ENCODE measurements around the gene C5AR2. TPM values are rescaled to one million over a fixed set of nuclear protein-coding genes. Genes with fewer than 3 reads are reported as not detected.
"Not testable (repeated sequence)": the region's sequence is repeated elsewhere in the genome, so short reads cannot be mapped to it uniquely, and the experiment has no call there.

C5AR2 gene
- total RNA-seq, 2 experiments from 2014 or later: 0.06 to 0.19 TPM

- Mint-ChIP-seq H3K36me3 (ENCODE audit: low read depth) (peaks cover 50% of the 10 kb centered on the region), H3K27me3 (no peaks in the 10 kb centered on the region), H3K4me1 (ENCODE audit: low read depth) (peaks cover 28% of the 10 kb centered on the region), H3K9me3 (no peaks in the 10 kb centered on the region), H3K27ac (peak overlapping the region; percentile 30), H3K4me3 (no peak overlapping the region)
- H3K4me1 ChIP-seq (ENCODE audit: insufficient read depth, low read length): peaks cover 17% of the 10 kb centered on the region
- peaks cover 40% of the 10 kb centered on the region for H3K36me3 ChIP-seq (ENCODE audit: insufficient read depth, low read length)
- H3K9me3 ChIP-seq (ENCODE audit: control insufficient read depth in 1 of 2, insufficient read depth in 1 of 2, low read length in 2 of 2): no peaks in the 10 kb centered on the region
- intact Hi-C loops (cut with DNase I, micrococcal nuclease): no loop called here
- CTCF ChIA-PET: no interaction called here
- ATAC-seq (ENCODE audit: poor library complexity) (no peak), DNase-seq (peak in 5 of 14 experiments; percentile 8 to 67 (median 43))
- no peaks in the 10 kb centered on the region for H3K27me3 ChIP-seq (ENCODE audit: control insufficient read depth in 1 of 2, insufficient read depth in 2 of 2, low read length in 2 of 2)
- H3K27ac ChIP-seq (ENCODE audit: low read depth in 1 of 2, low read length in 2 of 2): peak overlapping the region; percentile 16 to 49
- no peak for TF ChIP-seq CTCF (IDR thresholded peaks at IDR 0.05)
- POLR2A ChIA-PET: interaction anchor here (0.6 kb wide), 1 partner anchor 153 kb away, joined by 3 read pairs; no protein-coding TSS in a partner anchor
- no peak overlapping the region for H3K4me3 ChIP-seq (ENCODE audit: low read length)
Measured at GRCh38 chr19:47381653-47382279, 49.8 kb downstream of the C5AR2 start.

- H3K4me1 Mint-ChIP-seq (ENCODE audit: low read depth): peaks cover 28% of the 10 kb centered on the region
- H3K27ac ChIP-seq (ENCODE audit: low read depth in 1 of 2, low read length in 2 of 2); CTCF ChIA-PET; H3K27me3 ChIP-seq (ENCODE audit: control insufficient read depth in 1 of 2, insufficient read depth in 2 of 2, low read length in 2 of 2); H3K27me3 Mint-ChIP-seq; H3K4me3 ChIP-seq (ENCODE audit: low read length); H3K9me3 ChIP-seq (ENCODE audit: control insufficient read depth in 1 of 2, insufficient read depth in 1 of 2, low read length in 2 of 2); DNase-seq; H3K4me3 Mint-ChIP-seq; H3K9me3 Mint-ChIP-seq; ATAC-seq (ENCODE audit: poor library complexity); intact Hi-C loops (cut with DNase I, micrococcal nuclease): not testable (repeated sequence)
- H3K27ac Mint-ChIP-seq: peak overlapping the region; percentile 19
- peaks cover 17% of the 10 kb centered on the region for H3K4me1 ChIP-seq (ENCODE audit: insufficient read depth, low read length)
- peaks cover 34% of the 10 kb centered on the region for H3K36me3 Mint-ChIP-seq (ENCODE audit: low read depth)
- POLR2A ChIA-PET: interaction anchor here (0.6 kb wide), 1 partner anchor 353 kb away, joined by 3 read pairs; no protein-coding TSS in a partner anchor
- peaks cover 26% of the 10 kb centered on the region for H3K36me3 ChIP-seq (ENCODE audit: insufficient read depth, low read length)
Measured at GRCh38 chr19:47383890-47384289, 51.9 kb downstream of the C5AR2 start.

GRCh38 chr19:47384533-47384932 lies 52.6 kb downstream of the C5AR2 start:
- H3K4me3 Mint-ChIP-seq; H3K4me3 ChIP-seq (ENCODE audit: low read length); intact Hi-C loops (cut with DNase I, micrococcal nuclease); H3K9me3 Mint-ChIP-seq; POLR2A ChIA-PET; H3K27ac Mint-ChIP-seq; H3K27ac ChIP-seq (ENCODE audit: low read depth in 1 of 2, low read length in 2 of 2); ATAC-seq (ENCODE audit: poor library complexity); CTCF ChIA-PET; H3K27me3 ChIP-seq (ENCODE audit: control insufficient read depth in 1 of 2, insufficient read depth in 2 of 2, low read length in 2 of 2); DNase-seq; H3K27me3 Mint-ChIP-seq; H3K9me3 ChIP-seq (ENCODE audit: control insufficient read depth in 1 of 2, insufficient read depth in 1 of 2, low read length in 2 of 2): not testable (repeated sequence)
- H3K36me3 Mint-ChIP-seq (ENCODE audit: low read depth): peaks cover 27% of the 10 kb centered on the region
- Histone ChIP-seq H3K4me1 (ENCODE audit: insufficient read depth, low read length) (peaks cover 17% of the 10 kb centered on the region), H3K36me3 (ENCODE audit: insufficient read depth, low read length) (peaks cover 26% of the 10 kb centered on the region)
- H3K4me1 Mint-ChIP-seq (ENCODE audit: low read depth): peaks cover 28% of the 10 kb centered on the region

- H3K27ac Mint-ChIP-seq; H3K9me3 Mint-ChIP-seq; H3K27ac ChIP-seq (ENCODE audit: low read depth in 1 of 2, low read length in 2 of 2); H3K4me3 ChIP-seq (ENCODE audit: low read length); intact Hi-C loops (cut with DNase I, micrococcal nuclease); H3K9me3 ChIP-seq (ENCODE audit: control insufficient read depth in 1 of 2, insufficient read depth in 1 of 2, low read length in 2 of 2); CTCF ChIA-PET; H3K27me3 ChIP-seq (ENCODE audit: control insufficient read depth in 1 of 2, insufficient read depth in 2 of 2, low read length in 2 of 2); H3K36me3 ChIP-seq (ENCODE audit: insufficient read depth, low read length); DNase-seq; POLR2A ChIA-PET; H3K27me3 Mint-ChIP-seq; H3K36me3 Mint-ChIP-seq (ENCODE audit: low read depth); ATAC-seq (ENCODE audit: poor library complexity); H3K4me3 Mint-ChIP-seq: not testable (repeated sequence)
- peaks cover 13% of the 10 kb centered on the region for H3K4me1 ChIP-seq (ENCODE audit: insufficient read depth, low read length)
- peaks cover 22% of the 10 kb centered on the region for H3K4me1 Mint-ChIP-seq (ENCODE audit: low read depth)
Measured at GRCh38 chr19:47386582-47386981, 54.6 kb downstream of the C5AR2 start.

GRCh38 chr19:47387623-47388022 lies 55.6 kb downstream of the C5AR2 start:
- DNase-seq; H3K4me1 ChIP-seq (ENCODE audit: insufficient read depth, low read length); H3K9me3 Mint-ChIP-seq; ATAC-seq (ENCODE audit: poor library complexity); H3K27ac ChIP-seq (ENCODE audit: low read depth in 1 of 2, low read length in 2 of 2); POLR2A ChIA-PET; H3K36me3 Mint-ChIP-seq (ENCODE audit: low read depth); H3K9me3 ChIP-seq (ENCODE audit: control insufficient read depth in 1 of 2, insufficient read depth in 1 of 2, low read length in 2 of 2); H3K4me3 ChIP-seq (ENCODE audit: low read length); CTCF ChIA-PET; H3K4me3 Mint-ChIP-seq; H3K27me3 Mint-ChIP-seq; H3K36me3 ChIP-seq (ENCODE audit: insufficient read depth, low read length); H3K27ac Mint-ChIP-seq; intact Hi-C loops (cut with DNase I, micrococcal nuclease); H3K27me3 ChIP-seq (ENCODE audit: control insufficient read depth in 1 of 2, insufficient read depth in 2 of 2, low read length in 2 of 2): not testable (repeated sequence)
- H3K4me1 Mint-ChIP-seq (ENCODE audit: low read depth): peaks cover 13% of the 10 kb centered on the region

GRCh38 chr19:47388721-47389120 lies 56.7 kb downstream of the C5AR2 start:
- POLR2A ChIA-PET; intact Hi-C loops (cut with DNase I, micrococcal nuclease); H3K4me3 Mint-ChIP-seq; H3K4me1 Mint-ChIP-seq (ENCODE audit: low read depth); H3K27ac Mint-ChIP-seq; H3K27me3 ChIP-seq (ENCODE audit: control insufficient read depth in 1 of 2, insufficient read depth in 2 of 2, low read length in 2 of 2); H3K36me3 Mint-ChIP-seq (ENCODE audit: low read depth); H3K4me3 ChIP-seq (ENCODE audit: low read length); H3K9me3 ChIP-seq (ENCODE audit: control insufficient read depth in 1 of 2, insufficient read depth in 1 of 2, low read length in 2 of 2); H3K36me3 ChIP-seq (ENCODE audit: insufficient read depth, low read length); H3K4me1 ChIP-seq (ENCODE audit: insufficient read depth, low read length); ATAC-seq (ENCODE audit: poor library complexity); H3K9me3 Mint-ChIP-seq; H3K27ac ChIP-seq (ENCODE audit: low read depth in 1 of 2, low read length in 2 of 2); H3K27me3 Mint-ChIP-seq: not testable (repeated sequence)
- CTCF ChIA-PET: interaction anchor here (0.5 kb wide), 1 partner anchor 190 kb away, joined by 3 read pairs; no protein-coding TSS in a partner anchor
- DNase-seq: peak in 2 of 14 experiments; percentile 13 to 49

Data from CD4-positive, alpha-beta T cell (primary cell).